IPS DF 19.7 (cell line): ENCODE results near the gene ZPLD1.

Source experiments
- DNase-seq: peaks from one replicate; pipeline ENCODE4 v3.0.0-alpha.2; 2013; ENCODE audit warnings: low read depth, low spot score

The ZPLD1 gene

GRCh38 chr3:102434715-102435114, at the start of gene ZPLD1:
ZPLD1 (plus strand) TSS chr3:102435015; CDS start chr3:102438488, 3,473 bp downstream.
- DNase-seq, result no peak

DNA sequence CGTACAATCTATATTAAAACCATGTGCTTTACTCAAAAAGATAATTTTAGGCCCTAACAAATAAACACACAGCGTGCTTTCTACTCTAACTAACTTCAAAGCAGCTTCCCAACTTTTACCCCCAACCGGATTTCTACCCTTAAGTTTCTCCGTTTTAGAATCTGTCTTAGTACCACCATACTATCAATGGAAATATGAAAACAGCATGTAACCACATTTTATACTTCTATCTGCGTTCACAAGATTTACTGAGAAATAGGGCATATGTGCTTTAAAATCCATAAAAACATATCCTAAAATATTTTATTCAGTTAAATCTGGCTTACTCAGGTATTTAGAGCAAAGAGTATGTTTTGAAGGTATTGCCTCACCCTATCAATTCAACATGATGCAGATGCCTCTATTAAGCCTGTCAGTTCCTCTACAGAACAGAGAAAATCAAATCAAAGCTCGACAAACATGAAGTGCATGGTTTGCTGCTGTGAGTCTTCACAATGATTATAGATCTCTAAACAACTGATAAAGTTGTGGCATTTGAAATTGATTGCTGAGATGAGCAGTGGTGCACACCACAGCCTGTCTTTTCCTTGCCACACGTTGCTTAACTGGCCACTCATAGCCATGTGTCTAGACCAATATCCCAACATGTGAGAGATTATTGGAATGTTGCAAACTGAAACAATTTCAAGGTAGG, 44.5 kb upstream of the ZPLD1 start:
- DNase-seq, result no peak

- DNase-seq, result no peak
Observed at GRCh38 chr3:102390916-102391315, 43.9 kb upstream of the ZPLD1 start.

GRCh38 chr3:102391491-102391890, 43.3 kb upstream of the ZPLD1 start:
- no peak for DNase-seq

DNA sequence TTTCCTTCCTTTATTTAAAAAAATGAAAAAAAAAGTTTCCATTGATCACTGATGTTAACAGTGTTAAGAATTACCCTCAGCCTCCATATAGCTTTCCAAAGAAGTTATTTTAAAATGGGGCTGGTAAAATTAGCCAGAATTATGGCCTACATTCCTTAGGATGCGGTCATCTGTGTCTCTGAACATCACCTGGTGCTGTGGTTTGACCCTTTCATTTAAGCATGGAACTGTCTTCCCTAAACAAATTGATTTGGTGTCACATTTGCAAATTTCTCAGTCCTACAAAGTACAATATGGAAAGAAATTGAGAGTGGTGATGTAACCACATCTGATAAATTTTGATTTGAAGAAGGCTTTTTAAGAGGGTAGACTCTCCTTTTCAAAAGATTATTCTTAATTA, 40.3 kb upstream of the ZPLD1 start:
- DNase-seq, result no peak

DNA sequence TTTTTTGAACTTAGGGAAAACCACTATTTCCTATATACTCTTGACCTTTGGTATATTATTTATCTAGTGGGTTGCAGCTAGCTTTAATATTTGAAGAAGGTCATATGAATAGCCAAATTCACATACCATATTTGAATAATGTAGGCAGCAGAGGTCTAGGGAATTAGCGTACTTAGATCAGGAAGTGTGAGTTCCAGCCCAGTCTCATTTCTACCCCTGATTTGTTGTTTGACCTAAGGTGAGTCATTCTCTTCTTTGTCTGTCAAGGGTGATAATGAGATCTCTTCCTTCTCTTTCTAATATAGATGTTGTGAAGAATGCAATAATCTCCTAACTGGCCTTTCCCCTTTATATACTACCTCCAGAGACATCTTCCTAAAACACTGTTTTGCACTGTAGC, 36.6 kb upstream of the ZPLD1 start:
- DNase-seq, result no peak

DNA sequence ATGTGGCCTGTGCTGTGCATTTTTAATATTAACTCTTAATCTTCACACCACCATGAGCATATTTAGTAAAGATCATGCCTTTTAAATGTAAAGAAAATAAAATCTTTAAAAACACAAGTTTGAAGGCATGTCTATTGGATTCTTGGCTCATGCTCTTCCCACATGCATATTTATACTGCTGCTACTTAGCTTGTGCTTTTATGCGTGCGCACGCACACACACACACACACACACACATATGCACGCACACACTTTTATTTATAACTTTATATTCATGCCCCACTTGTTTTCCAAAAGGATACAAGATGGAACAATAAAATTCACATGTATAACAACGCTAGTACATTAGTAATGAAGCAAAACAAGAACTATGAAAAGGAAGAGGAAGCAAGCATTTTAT, 36.1 kb upstream of the ZPLD1 start:
- DNase-seq, result no peak

DNA sequence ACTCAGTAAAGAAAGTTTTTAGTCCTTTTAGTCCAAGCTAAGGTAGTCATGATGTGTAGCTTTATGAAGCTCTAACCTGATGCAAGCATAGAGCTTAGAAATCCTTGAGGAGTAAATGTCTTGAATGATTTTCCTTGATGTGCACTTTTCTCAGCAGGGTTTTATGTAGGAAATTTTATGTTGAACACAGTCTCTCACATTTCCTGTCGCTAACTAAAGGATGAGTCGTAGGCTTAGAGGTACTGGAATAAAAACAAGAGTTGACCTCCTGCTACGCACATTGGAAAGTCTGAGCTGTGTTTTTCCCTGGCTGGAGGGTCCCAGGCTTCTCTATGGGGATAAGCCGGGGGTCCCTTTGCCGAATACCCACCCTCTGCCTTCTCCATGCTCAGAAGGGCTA, 34.7 kb upstream of the ZPLD1 start:
- no peak for DNase-seq

- DNase-seq, result no peak
Observed at GRCh38 chr3:102400766-102401165, 34.0 kb upstream of the ZPLD1 start.

GRCh38 chr3:102410616-102411015, 24.2 kb upstream of the ZPLD1 start:
- no peak for DNase-seq

DNA sequence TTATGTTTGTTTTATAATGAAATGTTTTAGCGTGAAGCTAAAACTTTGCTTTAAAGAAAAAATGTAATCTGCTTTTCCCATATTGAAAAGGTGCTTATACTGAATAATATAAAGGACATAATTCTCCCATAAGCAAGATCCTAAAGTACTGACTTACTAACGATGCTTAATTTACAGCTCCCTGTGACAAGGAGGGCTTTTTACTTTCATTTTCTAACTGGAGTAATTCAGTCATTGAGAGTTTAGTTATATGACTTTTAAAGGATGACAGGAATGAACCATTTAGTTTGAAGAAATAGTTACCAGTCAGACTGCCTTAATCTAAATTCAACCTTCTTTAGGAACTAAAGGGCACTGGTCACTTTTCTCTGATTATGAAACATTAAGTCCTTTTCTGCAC, 19.3 kb upstream of the ZPLD1 start:
- DNase-seq, result no peak

- no peak for DNase-seq
Observed at GRCh38 chr3:102419786-102420185, 15.0 kb upstream of the ZPLD1 start.

DNA sequence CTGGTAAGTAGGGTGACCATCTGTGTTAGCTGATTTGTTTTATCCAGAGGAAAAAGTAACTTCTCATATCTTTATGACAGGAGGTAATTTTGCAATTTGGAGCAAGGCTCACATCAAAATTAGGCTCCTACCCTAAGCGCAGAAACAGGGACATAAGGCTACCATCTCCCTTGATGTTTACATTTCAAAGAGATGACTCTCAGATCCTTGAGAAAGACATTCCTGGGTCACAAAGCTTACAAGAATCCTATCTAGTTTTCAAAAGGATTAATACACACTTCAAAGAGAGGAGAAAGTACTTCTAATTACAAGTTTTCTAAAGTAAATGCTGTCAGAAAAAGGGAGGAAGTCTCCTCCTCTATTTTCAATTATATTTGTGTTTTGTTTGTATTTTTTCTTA, 7.0 kb downstream of the ZPLD1 start:
- DNase-seq, result no peak

DNA sequence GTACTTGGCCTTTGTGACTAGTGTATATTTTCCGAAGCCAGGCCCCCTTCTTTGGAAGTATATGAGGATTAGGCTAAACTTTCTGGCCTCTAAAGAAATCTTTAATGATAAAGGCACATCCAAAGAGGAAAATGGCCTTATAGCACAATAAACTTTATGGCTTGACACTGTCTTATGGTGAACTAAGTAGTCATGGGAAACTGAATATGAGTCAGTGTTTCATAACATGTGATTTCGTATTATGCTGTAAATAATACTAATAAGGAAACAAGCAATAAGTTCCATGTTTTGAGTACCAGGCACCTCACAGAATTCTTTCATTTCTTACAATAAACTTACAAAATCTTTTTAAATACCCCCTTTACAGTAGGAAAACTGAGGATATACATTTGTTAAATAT, 8.2 kb downstream of the ZPLD1 start:
- no peak for DNase-seq

DNA sequence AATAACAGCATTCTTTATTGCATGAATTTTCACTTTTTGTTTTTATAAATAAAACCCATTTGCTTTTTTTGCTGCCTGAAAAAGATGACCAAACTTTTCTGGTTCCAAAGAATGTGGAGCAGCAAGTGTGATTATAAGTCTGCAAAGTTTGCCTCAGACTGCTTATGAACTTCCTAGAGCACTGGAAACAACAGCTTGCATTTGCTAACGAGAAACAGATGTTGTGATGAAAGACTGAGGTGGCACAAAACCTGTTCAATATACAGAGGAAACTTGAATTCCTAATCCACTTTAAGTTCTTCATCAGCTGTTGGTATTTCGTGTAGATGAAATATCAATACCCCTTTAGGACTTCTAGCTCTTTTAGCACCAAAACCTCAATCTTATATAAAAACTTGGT, 9.3 kb downstream of the ZPLD1 start:
- no peak for DNase-seq

DNA sequence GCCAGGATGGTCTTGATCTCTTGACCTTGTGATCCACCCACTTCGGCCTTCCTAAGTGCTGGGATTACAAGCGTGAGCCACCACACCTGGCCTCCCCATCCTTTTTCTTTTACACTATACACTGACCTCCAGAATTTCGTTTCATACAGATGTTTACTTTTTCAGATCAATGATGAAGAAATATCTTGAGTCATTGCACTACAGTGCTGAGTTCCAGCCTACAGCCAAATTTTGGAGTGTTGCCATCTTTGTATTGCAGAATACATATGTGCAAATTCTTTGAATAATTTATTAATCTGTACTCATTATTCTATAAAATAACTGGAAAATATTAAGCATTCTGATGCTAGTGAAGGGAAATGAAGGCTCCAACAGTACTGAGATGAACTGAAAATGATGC, 12.5 kb downstream of the ZPLD1 start:
- DNase-seq, result no peak

DNA sequence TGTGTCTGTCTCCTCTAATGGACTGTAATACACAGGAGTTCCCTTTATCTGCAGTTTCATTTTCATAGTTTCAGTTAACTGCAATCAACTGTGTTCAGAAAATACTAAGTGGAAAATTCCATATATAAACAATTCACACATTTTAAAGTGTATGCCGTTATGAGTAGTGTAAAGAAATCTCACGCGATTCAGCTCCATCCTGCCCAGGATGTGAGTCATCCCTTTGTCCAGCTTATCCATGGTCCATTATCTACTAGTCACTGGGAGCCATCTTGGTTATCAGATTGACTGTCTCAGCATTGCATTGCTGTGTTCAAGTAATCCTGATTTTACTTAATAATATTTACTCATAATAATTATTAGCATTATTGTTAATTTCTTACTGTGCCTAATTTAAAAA, 14.5 kb downstream of the ZPLD1 start:
- no peak for DNase-seq

GRCh38 chr3:102449930-102450329, 15.1 kb downstream of the ZPLD1 start:
- no peak for DNase-seq

DNA sequence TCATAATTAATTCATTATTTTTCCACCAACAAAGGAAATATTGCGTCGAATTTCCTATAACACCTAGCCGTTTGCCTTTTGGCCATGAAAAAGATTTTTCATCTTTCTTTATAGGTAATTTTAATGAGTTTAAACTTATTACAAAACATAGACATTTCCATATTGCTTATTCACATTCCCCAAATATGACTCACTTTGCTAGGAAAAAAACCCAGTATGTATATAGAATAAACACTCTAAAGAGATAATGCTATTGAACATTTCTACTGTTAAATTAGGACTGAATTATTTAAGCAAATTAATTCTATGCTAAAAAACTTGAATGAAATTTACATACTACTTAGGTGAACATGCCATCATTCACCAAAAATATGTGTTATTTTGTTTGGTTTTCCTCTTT, 16.2 kb downstream of the ZPLD1 start:
- no peak for DNase-seq

DNA sequence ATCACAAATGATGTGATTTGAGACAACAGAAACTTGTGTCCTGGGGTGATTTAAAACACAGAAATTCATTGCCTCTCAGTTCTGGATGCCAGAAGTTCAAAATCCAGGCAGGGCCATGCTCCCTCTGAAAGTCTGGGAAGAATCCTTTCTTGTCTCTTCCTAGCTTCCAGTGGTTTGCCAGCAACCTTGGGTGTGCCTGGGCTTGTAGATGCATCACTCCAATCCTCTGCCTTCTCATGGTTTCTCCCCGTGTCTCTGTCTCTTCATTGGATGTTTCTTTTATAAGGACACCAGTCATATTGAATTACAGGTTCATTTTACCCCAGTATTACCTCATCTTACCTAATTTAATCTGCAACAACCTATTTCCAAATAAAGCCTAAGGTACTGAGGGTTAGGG, 16.7 kb downstream of the ZPLD1 start:
- no peak for DNase-seq

- no peak for DNase-seq
Observed at GRCh38 chr3:102454181-102454580, 19.4 kb downstream of the ZPLD1 start.

GRCh38 chr3:102457644-102458043, 22.8 kb downstream of the ZPLD1 start:
- DNase-seq, result no peak

DNA sequence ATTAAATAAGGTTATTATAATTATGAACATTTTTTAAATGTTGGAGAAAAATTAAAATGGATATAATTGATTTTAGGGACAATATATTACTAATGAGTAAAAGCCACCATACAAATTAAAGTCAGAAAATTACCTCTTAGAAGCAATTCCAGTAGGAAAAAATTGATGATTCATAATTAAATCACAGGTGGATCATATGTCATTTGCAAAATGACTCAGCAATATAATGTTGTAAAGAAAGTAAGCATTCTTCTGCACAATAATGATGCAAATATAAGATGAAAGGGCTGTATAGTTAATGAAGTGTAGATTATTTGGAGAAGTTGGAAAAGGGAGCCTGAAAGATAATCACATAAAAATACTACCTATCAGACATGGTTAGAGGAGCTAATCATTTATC, 25.8 kb downstream of the ZPLD1 start:
- DNase-seq, result no peak

- no peak for DNase-seq
Observed at GRCh38 chr3:102464261-102464660, 29.4 kb downstream of the ZPLD1 start.
